ENCODE data around the gene CENPN. TPM values are rescaled to one million over a fixed set of nuclear protein-coding genes. Genes with fewer than 3 reads are reported as not detected.

Gene CENPN
- total RNA-seq, 1 experiment from 2014 or later, result 76.7 TPM

DNA sequence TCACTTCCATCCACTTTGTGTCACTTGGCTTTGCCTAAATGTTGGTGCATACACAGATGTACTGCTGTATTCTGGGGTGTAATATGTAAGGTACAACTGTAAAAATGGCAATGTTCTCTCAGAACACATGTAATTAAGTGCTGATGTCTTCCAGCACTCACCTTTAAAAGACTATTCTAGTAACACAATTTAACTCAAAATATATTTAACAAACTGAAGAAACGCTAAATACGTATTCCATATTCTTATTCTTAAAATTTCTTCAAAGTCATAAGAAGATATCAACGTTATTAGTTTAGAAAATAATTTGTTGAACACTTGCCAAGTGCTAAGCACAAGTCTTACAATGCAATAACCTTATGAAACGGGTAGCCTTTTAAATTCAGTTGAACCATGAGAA, 4.0 kb upstream of the CENPN start:
- 0 out of 2 replicates have a peak, but pooled peaks cover 3% of the 10 kb centered on the region for H3K9me2 ChIP-seq (ENCODE audit: insufficient read depth)
- RAD21 ChIA-PET (ENCODE audit: low non-redundant PET in 1 of 2, low total read pairs in 2 of 2, uncharacterized antibody in 2 of 2, unreplicated experiment in 2 of 2), result no interaction called here
- POLR2A ChIA-PET, result no interaction called here
- H3K4me1 ChIP-seq (ENCODE audit: control insufficient read depth in 1 of 2, insufficient read depth in 2 of 2, low read length in 2 of 2), result peaks cover 10 to 23% of the 10 kb centered on the region in 2 experiments; a peak in 3 of 4 replicates
- H3K36me3 ChIP-seq (ENCODE audit: control insufficient read depth in 1 of 2, insufficient read depth in 2 of 2, low read length in 2 of 2), result no peaks in the 10 kb centered on the region; a peak in 1 of 4 replicates
- no peak overlapping the region for H2AFZ ChIP-seq (ENCODE audit: low read depth, low read length, poor library complexity, severe bottlenecking)
- BruUV-seq (replicated peaks), result no TSS peak
- no peaks in the 10 kb centered on the region for H3K27me3 ChIP-seq (ENCODE audit: insufficient read depth, low read length)
- no peak for TF ChIP-seq ZFX (IDR thresholded peaks at IDR 0.05)
- TF ChIP-seq YY1 (IDR thresholded peaks at IDR 0.05; ENCODE audit: extremely low read depth, insufficient replicate concordance, low read depth, low read length), result no peak
- TF ChIP-seq, protein P1, sequence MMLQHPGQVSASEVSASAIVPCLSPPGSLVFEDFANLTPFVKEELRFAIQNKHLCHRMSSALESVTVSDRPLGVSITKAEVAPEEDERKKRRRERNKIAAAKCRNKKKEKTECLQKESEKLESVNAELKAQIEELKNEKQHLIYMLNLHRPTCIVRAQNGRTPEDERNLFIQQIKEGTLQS (IDR thresholded peaks at IDR 0.05), result no peak
- TF ChIP-seq CEBPB (IDR thresholded peaks at IDR 0.05; ENCODE audit: low read depth), result no peak
- TF ChIP-seq, protein P2, sequence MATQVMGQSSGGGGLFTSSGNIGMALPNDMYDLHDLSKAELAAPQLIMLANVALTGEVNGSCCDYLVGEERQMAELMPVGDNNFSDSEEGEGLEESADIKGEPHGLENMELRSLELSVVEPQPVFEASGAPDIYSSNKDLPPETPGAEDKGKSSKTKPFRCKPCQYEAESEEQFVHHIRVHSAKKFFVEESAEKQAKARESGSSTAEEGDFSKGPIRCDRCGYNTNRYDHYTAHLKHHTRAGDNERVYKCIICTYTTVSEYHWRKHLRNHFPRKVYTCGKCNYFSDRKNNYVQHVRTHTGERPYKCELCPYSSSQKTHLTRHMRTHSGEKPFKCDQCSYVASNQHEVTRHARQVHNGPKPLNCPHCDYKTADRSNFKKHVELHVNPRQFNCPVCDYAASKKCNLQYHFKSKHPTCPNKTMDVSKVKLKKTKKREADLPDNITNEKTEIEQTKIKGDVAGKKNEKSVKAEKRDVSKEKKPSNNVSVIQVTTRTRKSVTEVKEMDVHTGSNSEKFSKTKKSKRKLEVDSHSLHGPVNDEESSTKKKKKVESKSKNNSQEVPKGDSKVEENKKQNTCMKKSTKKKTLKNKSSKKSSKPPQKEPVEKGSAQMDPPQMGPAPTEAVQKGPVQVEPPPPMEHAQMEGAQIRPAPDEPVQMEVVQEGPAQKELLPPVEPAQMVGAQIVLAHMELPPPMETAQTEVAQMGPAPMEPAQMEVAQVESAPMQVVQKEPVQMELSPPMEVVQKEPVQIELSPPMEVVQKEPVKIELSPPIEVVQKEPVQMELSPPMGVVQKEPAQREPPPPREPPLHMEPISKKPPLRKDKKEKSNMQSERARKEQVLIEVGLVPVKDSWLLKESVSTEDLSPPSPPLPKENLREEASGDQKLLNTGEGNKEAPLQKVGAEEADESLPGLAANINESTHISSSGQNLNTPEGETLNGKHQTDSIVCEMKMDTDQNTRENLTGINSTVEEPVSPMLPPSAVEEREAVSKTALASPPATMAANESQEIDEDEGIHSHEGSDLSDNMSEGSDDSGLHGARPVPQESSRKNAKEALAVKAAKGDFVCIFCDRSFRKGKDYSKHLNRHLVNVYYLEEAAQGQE (IDR thresholded peaks at IDR 0.05; ENCODE audit: low read depth), result no peak
- no peak for TF ChIP-seq ZNF274 (IDR thresholded peaks at IDR 0.05; ENCODE audit: low read depth, low read length)
- no peak for TF ChIP-seq POLR2AphosphoS5 (IDR thresholded peaks at IDR 0.05; ENCODE audit: low read depth, low read length)
- TF ChIP-seq, protein P3, sequence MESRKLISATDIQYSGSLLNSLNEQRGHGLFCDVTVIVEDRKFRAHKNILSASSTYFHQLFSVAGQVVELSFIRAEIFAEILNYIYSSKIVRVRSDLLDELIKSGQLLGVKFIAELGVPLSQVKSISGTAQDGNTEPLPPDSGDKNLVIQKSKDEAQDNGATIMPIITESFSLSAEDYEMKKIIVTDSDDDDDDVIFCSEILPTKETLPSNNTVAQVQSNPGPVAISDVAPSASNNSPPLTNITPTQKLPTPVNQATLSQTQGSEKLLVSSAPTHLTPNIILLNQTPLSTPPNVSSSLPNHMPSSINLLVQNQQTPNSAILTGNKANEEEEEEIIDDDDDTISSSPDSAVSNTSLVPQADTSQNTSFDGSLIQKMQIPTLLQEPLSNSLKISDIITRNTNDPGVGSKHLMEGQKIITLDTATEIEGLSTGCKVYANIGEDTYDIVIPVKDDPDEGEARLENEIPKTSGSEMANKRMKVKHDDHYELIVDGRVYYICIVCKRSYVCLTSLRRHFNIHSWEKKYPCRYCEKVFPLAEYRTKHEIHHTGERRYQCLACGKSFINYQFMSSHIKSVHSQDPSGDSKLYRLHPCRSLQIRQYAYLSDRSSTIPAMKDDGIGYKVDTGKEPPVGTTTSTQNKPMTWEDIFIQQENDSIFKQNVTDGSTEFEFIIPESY (IDR thresholded peaks at IDR 0.05; ENCODE audit: extremely low read depth, insufficient replicate concordance, low read length), result no peak
- TF ChIP-seq EGR1 (IDR thresholded peaks at IDR 0.05; ENCODE audit: low read depth), result no peak
- TF ChIP-seq SRF (IDR thresholded peaks at IDR 0.05; ENCODE audit: low read depth), result no peak
- no peaks in the 10 kb centered on the region for H3K9me3 ChIP-seq (ENCODE audit: control insufficient read depth in 1 of 2, insufficient read depth in 1 of 2, low read depth in 1 of 2, low read length in 2 of 2)
- H4K20me1 ChIP-seq (ENCODE audit: insufficient read depth), result peaks cover 22% of the 10 kb centered on the region; the same call in 1 of the 2 replicates
- no peak overlapping the region for H3K4me2 ChIP-seq (ENCODE audit: low read length)
- no peak overlapping the region for H3K27ac ChIP-seq (ENCODE audit: low read depth, low read length)
- peaks cover 94% of the 10 kb centered on the region for H3K79me2 ChIP-seq (ENCODE audit: insufficient read depth, low read length)
- H3K4me3 ChIP-seq (replicated peaks in 1 of 2; ENCODE audit: low read depth in 1 of 2, low read length in 2 of 2), result no peak overlapping the region
- no peak for ATAC-seq
- intact Hi-C loops (cut with micrococcal nuclease), result loop anchor here (5.0 to 10.0 kb wide), 2 partner anchors 192 to 734 kb away; no protein-coding TSS in a partner anchor
- CTCF ChIA-PET, result interaction anchor here (0.7 to 2.5 kb wide), 2 partner anchors 31 to 33 kb away, joined by 3 to 9 read pairs; partner anchors contain the start of gene ATMIN
- no peak overlapping the region for H3K9ac ChIP-seq (ENCODE audit: low read length)
- no peak for DNase-seq (ENCODE audit: low read depth, low spot score)
